Progenitor cell of endocrine pancreas (in vitro differentiated cells): ENCODE results near the gene RTP5. TPM values are rescaled to one million over a fixed set of nuclear protein-coding genes. Genes with fewer than 3 reads are reported as not detected.

Experiments
- DNase-seq: peaks from one replicate; pipeline ENCODE4 v3.0.0; 2021; ENCODE audit warnings: low spot score; ENCODE audit not compliant: unreplicated experiment
- H3K27ac Mint-ChIP-seq: 2 replicates; pipeline ENCODE4 v1.8.0; 2021; ENCODE audit warnings: mild to moderate bottlenecking, moderate library complexity, mixed read lengths
- H3K27me3 Mint-ChIP-seq: 2 replicates; pipeline ENCODE4 v1.8.0; 2021; ENCODE audit warnings: mixed read lengths
- H3K36me3 Mint-ChIP-seq: 2 replicates; pipeline ENCODE4 v1.8.0; 2022; ENCODE audit warnings: mixed read lengths; ENCODE audit not compliant: insufficient read depth
- H3K4me1 Mint-ChIP-seq: 2 replicates; pipeline ENCODE4 v1.8.0; 2021; ENCODE audit warnings: low read depth, mixed read lengths
- H3K4me3 Mint-ChIP-seq: 2 replicates; pipeline ENCODE4 v1.8.0; 2021; ENCODE audit warnings: low read depth, mild to moderate bottlenecking, moderate library complexity, mixed read lengths
- H3K9me3 Mint-ChIP-seq: 2 replicates; pipeline ENCODE4 v1.8.0; 2021; ENCODE audit warnings: low read depth, mixed read lengths
- total RNA-seq: library from RNA; stranded (reverse); gene quantifications from 2 replicates; pipeline ENCODE4 v1.2.1, GENCODE V29; 2021
- TF ChIP-seq, protein P1 (sequence below): fragments of 200-600 bp; sonication (generic); IDR thresholded peaks from one replicate; pipeline ENCODE4 v1.5.0; 2021; ENCODE audit warnings: antibody characterized with exemption, mild to moderate bottlenecking; ENCODE audit not compliant: unreplicated experiment

Gene RTP5
- total RNA-seq, 1 donor from 2014 or later: not detected

DNA sequence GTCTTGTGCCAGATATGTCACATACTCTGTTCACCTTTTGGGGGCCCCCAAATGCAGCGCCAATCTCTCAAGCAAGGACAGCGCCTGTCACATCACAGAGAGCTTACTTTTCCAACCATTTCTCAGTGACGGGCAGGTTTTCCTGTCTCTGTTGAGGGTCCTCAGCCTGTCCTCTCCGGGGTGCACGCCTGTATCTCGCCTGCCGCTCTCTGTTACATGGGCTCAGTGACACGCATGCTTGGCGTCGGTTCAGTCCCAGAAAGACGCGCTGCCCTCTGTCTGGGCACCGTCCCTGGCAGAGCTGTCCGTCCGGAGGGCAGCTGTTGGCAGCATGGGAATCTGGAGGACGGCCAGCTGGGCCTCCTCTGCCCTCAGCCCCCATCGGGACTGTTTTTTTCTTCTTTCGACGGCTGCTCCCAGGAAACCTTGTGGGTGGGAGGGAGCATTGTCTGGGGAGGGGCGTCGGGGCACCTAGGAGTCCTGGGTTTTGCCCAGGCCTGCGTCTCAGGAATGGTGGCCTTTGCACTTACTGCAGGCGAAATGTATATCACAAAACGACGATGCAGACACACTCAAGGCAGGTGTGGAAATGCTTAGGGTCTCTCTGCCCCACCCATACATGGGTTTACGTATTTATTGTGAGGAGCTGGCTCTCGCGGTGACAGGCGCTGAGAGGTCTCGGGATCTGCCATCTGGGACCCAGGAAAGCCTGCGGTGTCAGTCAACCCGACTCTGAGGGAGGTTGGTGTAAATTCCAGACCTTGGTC, 30.9 kb downstream of the RTP5 start:
- Mint-ChIP-seq H3K9me3 (no peaks in the 10 kb centered on the region), H3K27ac (no peak overlapping the region), H3K27me3 (peaks cover 9% of the 10 kb centered on the region), H3K36me3 (no peaks in the 10 kb centered on the region), H3K4me3 (no peak overlapping the region), H3K4me1 (peaks cover 8% of the 10 kb centered on the region)
- no peak for DNase-seq
- TF ChIP-seq, protein P1, sequence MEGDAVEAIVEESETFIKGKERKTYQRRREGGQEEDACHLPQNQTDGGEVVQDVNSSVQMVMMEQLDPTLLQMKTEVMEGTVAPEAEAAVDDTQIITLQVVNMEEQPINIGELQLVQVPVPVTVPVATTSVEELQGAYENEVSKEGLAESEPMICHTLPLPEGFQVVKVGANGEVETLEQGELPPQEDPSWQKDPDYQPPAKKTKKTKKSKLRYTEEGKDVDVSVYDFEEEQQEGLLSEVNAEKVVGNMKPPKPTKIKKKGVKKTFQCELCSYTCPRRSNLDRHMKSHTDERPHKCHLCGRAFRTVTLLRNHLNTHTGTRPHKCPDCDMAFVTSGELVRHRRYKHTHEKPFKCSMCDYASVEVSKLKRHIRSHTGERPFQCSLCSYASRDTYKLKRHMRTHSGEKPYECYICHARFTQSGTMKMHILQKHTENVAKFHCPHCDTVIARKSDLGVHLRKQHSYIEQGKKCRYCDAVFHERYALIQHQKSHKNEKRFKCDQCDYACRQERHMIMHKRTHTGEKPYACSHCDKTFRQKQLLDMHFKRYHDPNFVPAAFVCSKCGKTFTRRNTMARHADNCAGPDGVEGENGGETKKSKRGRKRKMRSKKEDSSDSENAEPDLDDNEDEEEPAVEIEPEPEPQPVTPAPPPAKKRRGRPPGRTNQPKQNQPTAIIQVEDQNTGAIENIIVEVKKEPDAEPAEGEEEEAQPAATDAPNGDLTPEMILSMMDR: no peak

DNA sequence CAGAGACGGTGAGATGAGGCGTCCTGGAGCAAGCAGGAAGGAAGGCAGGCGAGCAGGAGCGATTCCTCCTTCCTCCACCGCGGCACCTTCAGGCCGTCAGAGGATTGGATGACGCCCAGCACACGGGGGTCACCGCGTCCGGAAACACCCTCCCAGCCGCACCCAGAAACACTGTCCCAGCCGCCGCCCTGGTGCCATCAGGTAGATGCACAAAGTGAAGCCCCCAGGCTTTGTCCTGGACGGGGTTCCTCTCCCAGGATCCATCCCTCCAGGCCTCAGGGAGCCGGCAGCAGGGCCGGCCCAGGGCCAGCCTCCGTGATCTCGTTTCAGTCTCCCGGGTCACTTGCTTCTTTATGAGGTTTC, 31.5 kb downstream of the RTP5 start:
- DNase-seq: no peak
- peak overlapping the region; percentile 73 for H3K4me3 Mint-ChIP-seq
- peaks cover 9% of the 10 kb centered on the region for H3K27me3 Mint-ChIP-seq
- peaks cover 8% of the 10 kb centered on the region for H3K4me1 Mint-ChIP-seq
- no peaks in the 10 kb centered on the region for H3K36me3 Mint-ChIP-seq
- no peak overlapping the region for H3K27ac Mint-ChIP-seq
- H3K9me3 Mint-ChIP-seq: no peaks in the 10 kb centered on the region
- TF ChIP-seq, protein P1: no peak

DNA sequence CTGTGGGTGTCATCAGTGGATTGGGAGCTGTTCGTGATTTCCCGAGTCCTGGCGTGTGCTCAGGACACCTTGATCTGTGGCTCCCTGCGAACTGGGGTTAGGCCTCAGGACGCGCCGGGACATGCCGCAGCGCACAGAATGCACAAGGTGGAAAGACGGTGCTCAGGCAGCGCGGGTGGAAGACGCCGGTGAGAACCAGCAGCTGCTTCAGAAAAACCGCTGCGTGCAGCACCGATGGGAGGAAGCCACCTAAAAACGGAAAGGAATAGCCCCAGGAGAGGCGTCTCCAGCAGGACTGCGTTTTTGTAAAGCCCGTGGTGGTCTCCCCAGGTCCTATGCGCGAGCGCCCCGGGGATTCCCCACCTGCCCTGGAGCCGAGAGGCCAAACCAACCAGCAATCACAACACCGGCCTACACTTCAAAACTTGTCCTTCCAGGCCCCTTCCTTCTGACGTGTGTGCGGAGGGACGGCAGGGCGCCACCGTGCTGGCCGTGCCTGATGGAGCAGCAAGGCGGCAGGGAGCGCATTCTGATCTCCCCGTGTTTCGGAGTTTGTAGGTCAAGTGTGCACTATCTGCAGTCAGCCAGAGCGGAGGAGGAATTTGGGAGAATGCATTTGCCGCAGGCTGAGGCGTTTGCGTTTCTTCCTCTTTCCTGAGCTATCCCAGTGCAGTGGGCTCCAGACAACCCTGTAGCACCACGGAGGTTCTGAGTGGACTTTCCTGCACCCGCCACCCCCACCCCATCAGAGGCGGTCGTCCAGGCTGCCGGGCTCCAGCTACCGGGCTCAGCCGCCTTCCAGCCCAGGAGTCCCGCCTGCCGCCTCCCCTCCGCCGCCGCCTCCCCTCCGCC, 32.2 kb downstream of the RTP5 start:
- Mint-ChIP-seq H3K27me3 (peaks cover 9% of the 10 kb centered on the region), H3K27ac (no peak overlapping the region), H3K36me3 (no peaks in the 10 kb centered on the region), H3K4me3 (peak overlapping the region; percentile 73), H3K4me1 (peaks cover 7% of the 10 kb centered on the region), H3K9me3 (no peaks in the 10 kb centered on the region)
- TF ChIP-seq, protein P1: peak; percentile 30
- no peak for DNase-seq

DNA sequence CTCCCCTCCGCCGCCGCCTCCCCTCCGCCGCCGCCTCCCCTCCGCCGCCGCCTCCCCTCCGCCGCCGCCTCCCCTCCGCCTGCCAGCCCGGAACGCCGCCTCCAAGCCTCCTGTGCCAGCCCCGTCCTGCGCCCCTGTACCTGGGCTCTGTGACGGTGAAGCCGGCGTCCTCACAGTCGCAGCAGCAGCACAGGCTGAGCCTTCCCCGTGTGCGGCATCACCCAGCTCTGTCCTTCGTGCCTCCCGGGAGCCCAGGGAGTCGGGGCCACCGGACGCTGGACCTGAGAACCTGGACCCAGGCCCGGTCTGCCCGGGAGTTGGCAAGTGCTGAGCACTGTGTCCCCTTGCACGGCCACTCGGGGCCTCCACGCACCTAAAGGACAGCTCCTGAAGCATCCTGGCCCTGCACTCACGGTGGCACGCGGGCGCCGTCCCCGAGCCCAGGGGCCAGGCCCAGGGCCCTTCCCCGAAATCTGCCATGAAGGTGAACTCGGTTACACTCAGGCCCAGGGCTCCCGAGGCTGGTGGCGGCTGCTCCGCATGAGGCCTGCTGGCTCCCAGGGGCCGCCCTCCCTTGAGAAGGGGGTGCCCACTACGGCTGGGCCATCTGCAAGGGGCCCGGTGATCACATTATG, 32.9 kb downstream of the RTP5 start:
- Mint-ChIP-seq H3K4me1 (peaks cover 11% of the 10 kb centered on the region), H3K27me3 (peaks cover 9% of the 10 kb centered on the region), H3K27ac (no peak overlapping the region), H3K36me3 (no peaks in the 10 kb centered on the region), H3K9me3 (no peaks in the 10 kb centered on the region), H3K4me3 (no peak overlapping the region)
- TF ChIP-seq, protein P1: no peak
- DNase-seq: no peak
